ENCODE measurements around the gene BMERB1. TPM values are rescaled to one million over a fixed set of nuclear protein-coding genes. Genes with fewer than 3 reads are reported as not detected.

BMERB1 gene
- total RNA-seq, 1 donor from 2014 or later = 65.9 TPM

DNA sequence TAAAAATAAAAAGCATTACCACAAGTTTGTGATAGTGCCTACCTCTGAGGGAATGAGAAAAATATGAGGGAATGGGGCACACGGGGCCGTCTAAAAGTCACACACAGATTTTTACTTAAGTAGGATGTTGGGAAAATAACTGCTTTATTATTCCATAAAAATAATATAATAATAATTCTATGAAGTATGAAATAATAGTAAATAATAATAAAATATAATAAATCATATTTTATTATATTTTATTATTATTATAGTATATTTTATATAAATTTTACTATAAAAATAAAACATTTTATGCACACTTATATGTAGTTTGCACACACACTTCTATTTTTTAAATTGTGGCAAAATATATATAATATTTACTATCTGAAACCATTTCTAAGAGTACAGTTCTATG lies 92.3 kb downstream of the BMERB1 start:
- TF ChIP-seq, protein P1, sequence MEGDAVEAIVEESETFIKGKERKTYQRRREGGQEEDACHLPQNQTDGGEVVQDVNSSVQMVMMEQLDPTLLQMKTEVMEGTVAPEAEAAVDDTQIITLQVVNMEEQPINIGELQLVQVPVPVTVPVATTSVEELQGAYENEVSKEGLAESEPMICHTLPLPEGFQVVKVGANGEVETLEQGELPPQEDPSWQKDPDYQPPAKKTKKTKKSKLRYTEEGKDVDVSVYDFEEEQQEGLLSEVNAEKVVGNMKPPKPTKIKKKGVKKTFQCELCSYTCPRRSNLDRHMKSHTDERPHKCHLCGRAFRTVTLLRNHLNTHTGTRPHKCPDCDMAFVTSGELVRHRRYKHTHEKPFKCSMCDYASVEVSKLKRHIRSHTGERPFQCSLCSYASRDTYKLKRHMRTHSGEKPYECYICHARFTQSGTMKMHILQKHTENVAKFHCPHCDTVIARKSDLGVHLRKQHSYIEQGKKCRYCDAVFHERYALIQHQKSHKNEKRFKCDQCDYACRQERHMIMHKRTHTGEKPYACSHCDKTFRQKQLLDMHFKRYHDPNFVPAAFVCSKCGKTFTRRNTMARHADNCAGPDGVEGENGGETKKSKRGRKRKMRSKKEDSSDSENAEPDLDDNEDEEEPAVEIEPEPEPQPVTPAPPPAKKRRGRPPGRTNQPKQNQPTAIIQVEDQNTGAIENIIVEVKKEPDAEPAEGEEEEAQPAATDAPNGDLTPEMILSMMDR (IDR thresholded peaks at IDR 0.05; ENCODE audit: partially characterized antibody, unreplicated experiment) = no peak
- Mint-ChIP-seq H3K36me3 (ENCODE audit: unreplicated experiment) (peaks cover 11% of the 10 kb centered on the region), H3K27ac (ENCODE audit: unreplicated experiment) (no peak overlapping the region), H3K4me3 (ENCODE audit: unreplicated experiment) (no peak overlapping the region), H3K27me3 (ENCODE audit: unreplicated experiment) (peaks cover 1% of the 10 kb centered on the region), H3K4me1 (ENCODE audit: low read depth, unreplicated experiment) (peaks cover 7% of the 10 kb centered on the region), H3K9me3 (ENCODE audit: unreplicated experiment) (peaks cover 2% of the 10 kb centered on the region)
- DNase-seq = no peak

DNA sequence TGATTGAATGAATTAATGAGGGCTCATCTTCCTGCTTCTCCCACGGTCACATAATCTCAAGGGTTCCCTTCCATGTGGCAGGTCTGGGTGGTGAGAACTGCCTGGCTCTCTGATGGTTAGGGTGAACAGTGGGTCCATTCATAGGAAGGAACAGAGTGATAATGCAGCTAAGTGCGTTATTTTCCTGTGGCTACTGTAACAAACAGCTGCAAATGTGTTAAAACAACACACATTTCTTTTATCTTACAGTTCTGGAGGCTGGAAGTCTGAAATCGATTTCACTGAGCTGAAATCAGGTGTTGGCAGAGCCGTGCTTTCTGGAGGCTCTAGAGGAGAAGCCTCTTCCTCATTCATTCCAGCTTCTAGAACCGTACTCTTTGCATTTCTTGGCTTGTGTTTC lies 95.3 kb downstream of the BMERB1 start:
- TF ChIP-seq, protein P1 (IDR thresholded peaks at IDR 0.05; ENCODE audit: partially characterized antibody, unreplicated experiment) = no peak
- no peaks in the 10 kb centered on the region for H3K9me3 Mint-ChIP-seq (ENCODE audit: unreplicated experiment)
- H3K27ac Mint-ChIP-seq (ENCODE audit: unreplicated experiment) = no peak overlapping the region
- no peak for DNase-seq
- H3K27me3 Mint-ChIP-seq (ENCODE audit: unreplicated experiment) = peaks cover 1% of the 10 kb centered on the region
- peaks cover 10% of the 10 kb centered on the region for H3K4me1 Mint-ChIP-seq (ENCODE audit: low read depth, unreplicated experiment)
- no peak overlapping the region for H3K4me3 Mint-ChIP-seq (ENCODE audit: unreplicated experiment)
- H3K36me3 Mint-ChIP-seq (ENCODE audit: unreplicated experiment) = peaks cover 4% of the 10 kb centered on the region

DNA sequence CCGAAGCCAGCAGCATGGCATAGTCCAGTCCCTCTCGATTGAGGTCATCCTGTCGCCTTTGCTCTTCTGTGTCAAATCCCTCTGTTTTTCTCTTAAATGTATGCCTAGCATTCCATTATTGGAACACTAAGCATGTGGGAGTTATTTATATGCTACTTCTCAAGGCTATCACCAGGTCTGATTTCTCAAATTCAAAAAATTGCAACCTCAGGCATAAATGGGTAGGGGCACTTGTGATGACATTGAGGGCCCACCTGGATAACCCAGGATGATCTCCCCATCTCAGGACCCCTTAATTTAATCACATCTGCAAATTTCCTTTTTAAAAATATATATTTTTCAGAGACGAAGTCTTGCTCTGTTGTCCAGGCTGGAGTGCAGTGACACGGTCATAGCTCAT lies 95.7 kb downstream of the BMERB1 start:
- DNase-seq = no peak
- Mint-ChIP-seq H3K27ac (ENCODE audit: unreplicated experiment) (no peak overlapping the region), H3K9me3 (ENCODE audit: unreplicated experiment) (no peaks in the 10 kb centered on the region), H3K4me3 (ENCODE audit: unreplicated experiment) (no peak overlapping the region), H3K4me1 (ENCODE audit: low read depth, unreplicated experiment) (peaks cover 11% of the 10 kb centered on the region), H3K27me3 (ENCODE audit: unreplicated experiment) (peaks cover 1% of the 10 kb centered on the region), H3K36me3 (ENCODE audit: unreplicated experiment) (peaks cover 4% of the 10 kb centered on the region)
- TF ChIP-seq, protein P1 (IDR thresholded peaks at IDR 0.05; ENCODE audit: partially characterized antibody, unreplicated experiment) = no peak

DNA sequence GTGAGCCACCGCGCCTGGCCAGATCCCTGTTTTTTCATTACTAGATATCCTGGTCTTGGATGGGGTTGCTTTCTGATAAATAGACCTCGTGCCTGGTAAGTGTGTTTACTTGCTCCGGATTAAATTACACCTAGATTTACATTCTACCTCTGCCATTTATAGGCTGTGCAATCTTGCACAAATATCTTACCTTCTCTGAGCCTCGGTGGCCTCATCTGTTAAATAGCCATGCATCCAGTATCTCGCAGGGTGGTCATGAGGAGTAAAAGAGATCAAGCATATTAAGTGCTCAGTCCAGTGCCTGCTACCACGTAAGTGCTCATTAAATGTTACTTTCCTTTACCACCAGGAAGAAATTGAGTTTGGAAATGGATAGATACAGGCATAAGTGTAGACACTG lies 98.4 kb downstream of the BMERB1 start:
- Mint-ChIP-seq H3K36me3 (ENCODE audit: unreplicated experiment) (peaks cover 4% of the 10 kb centered on the region), H3K9me3 (ENCODE audit: unreplicated experiment) (peaks cover 4% of the 10 kb centered on the region), H3K27me3 (ENCODE audit: unreplicated experiment) (peaks cover 2% of the 10 kb centered on the region), H3K4me1 (ENCODE audit: low read depth, unreplicated experiment) (peaks cover 24% of the 10 kb centered on the region), H3K4me3 (ENCODE audit: unreplicated experiment) (peak overlapping the region; percentile 41), H3K27ac (ENCODE audit: unreplicated experiment) (no peak overlapping the region)
- TF ChIP-seq, protein P1 (IDR thresholded peaks at IDR 0.05; ENCODE audit: partially characterized antibody, unreplicated experiment) = no peak
- DNase-seq = no peak

DNA sequence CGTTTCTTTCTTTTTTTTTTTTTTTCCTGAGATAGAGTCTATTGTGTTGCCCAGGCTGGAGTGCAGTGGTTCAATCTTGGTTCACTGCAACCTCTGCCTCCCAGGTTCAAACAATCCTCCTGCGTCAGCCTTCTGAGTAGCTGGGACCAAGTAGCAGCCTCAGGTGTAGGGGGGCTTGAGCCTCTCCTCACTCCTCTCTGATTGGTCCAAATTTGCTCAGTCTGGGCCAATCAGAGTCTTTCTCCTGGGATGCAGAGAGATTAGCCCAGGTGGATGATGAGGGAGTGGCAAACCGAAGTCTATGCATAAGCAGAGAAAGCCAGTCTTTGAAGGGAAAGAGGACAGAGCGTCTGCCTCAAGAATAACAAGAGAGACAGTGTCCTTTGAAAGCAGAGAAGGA lies 99.0 kb downstream of the BMERB1 start:
- peaks cover 2% of the 10 kb centered on the region for H3K27me3 Mint-ChIP-seq (ENCODE audit: unreplicated experiment)
- no peak overlapping the region for H3K27ac Mint-ChIP-seq (ENCODE audit: unreplicated experiment)
- H3K36me3 Mint-ChIP-seq (ENCODE audit: unreplicated experiment) = peaks cover 4% of the 10 kb centered on the region
- peaks cover 4% of the 10 kb centered on the region for H3K9me3 Mint-ChIP-seq (ENCODE audit: unreplicated experiment)
- H3K4me1 Mint-ChIP-seq (ENCODE audit: low read depth, unreplicated experiment) = peaks cover 24% of the 10 kb centered on the region
- TF ChIP-seq, protein P1 (IDR thresholded peaks at IDR 0.05; ENCODE audit: partially characterized antibody, unreplicated experiment) = no peak
- no peak for DNase-seq
- no peak overlapping the region for H3K4me3 Mint-ChIP-seq (ENCODE audit: unreplicated experiment)

Data from glutamatergic neuron (in vitro differentiated cells).